HCT116 (cell line): ENCODE measurements around the gene ALMS1. TPM values are rescaled to one million over a fixed set of nuclear protein-coding genes. Genes with fewer than 3 reads are reported as not detected.

Source experiments
- ATAC-seq: fragments of 200-7000 bp; cut with Tn5 transposase; 2 replicates; pipeline ENCODE4 v1.9.1; 2020; ENCODE audit warnings: mild to moderate bottlenecking, moderate library complexity
- BruUV-seq: library from RNA; stranded (reverse); fragments of 400-500 nt; replicated peaks from 2 replicates; lab custom pipeline; 2021; lab: Mats Ljungman, UMichigan
- CTCF ChIA-PET: fragments of 300-600 bp; sonication (Branson Sonifier 250); formaldehyde crosslinking; loops from one replicate; lab custom pipeline; 2021; ENCODE audit warnings: antibody characterized with exemption; lab: Charles Lee
- POLR2A ChIA-PET: fragments of 300-600, 350-600 bp; sonication (Branson Sonifier 250); formaldehyde crosslinking; loops from one replicate; lab custom pipeline; 2021; ENCODE audit warnings: antibody characterized with exemption; lab: Charles Lee
- RAD21 ChIA-PET, 2 experiments: fragments of 300-600 bp; sonication (Branson Sonifier 250); formaldehyde crosslinking; loops; one replicate each; lab custom pipeline; 2023; ENCODE audit warnings: low total read pairs in 2 of 2; ENCODE audit not compliant: uncharacterized antibody in 2 of 2, unreplicated experiment in 2 of 2, low non-redundant PET in 1 of 2; lab: Charles Lee
- DNase-seq: peaks from one replicate; pipeline ENCODE4 v3.0.0-alpha.2; 2010; ENCODE audit warnings: low read depth, low spot score
- H2AFZ ChIP-seq: fragments of 200-600 bp; shearing (Covaris generic), sonication (generic); 2 replicates; pipeline ENCODE4 v1.6.1; 2017; ENCODE audit warnings: low read depth, mixed run types, mixed read lengths, antibody characterized with exemption, low read length; ENCODE audit not compliant: poor library complexity, severe bottlenecking
- H3K27ac ChIP-seq: 2 replicates; pipeline ENCODE4 v1.5.1; 2012; ENCODE audit warnings: low read depth, low read length
- H3K27me3 ChIP-seq: fragments of 200-600 bp; sonication (generic); 2 replicates; pipeline ENCODE4 v1.6.1; 2016; ENCODE audit warnings: mixed run types, low read length, mixed read lengths; ENCODE audit not compliant: insufficient read depth
- H3K36me3 ChIP-seq, 2 experiments: fragments of 200-500 bp in 1 of 2; fragments of 200-600 bp in 1 of 2; sonication (Bioruptor generic) in 1 of 2; sonication (generic) in 1 of 2; 2 replicates each; pipeline versions ENCODE4 v1.5.1 to v1.6.1; 2014 to 2016; ENCODE audit warnings: low read length in 2 of 2, inconsistent platforms in 1 of 2, mixed read lengths in 1 of 2, mixed run types in 1 of 2; ENCODE audit not compliant: insufficient read depth in 2 of 2, control insufficient read depth in 1 of 2
- H3K4me1 ChIP-seq, 2 experiments: fragments of 200-600 bp in 1 of 2; sonication (generic) in 1 of 2; 2 replicates each; pipeline versions ENCODE4 v1.5.1 to v1.6.1; 2012 to 2017; ENCODE audit warnings: low read length in 2 of 2, inconsistent platforms in 1 of 2, mild to moderate bottlenecking in 1 of 2, mixed read lengths in 1 of 2, mixed run types in 1 of 2, moderate library complexity in 1 of 2; ENCODE audit not compliant: insufficient read depth in 2 of 2, control insufficient read depth in 1 of 2
- H3K4me2 ChIP-seq: fragments of 200-600 bp; sonication (generic); 2 replicates; pipeline ENCODE4 v1.6.1; 2017; ENCODE audit warnings: mixed run types, low read length, mixed read lengths
- H3K4me3 ChIP-seq, 2 experiments: fragments of 200-600 bp in 1 of 2; sonication (generic) in 1 of 2; replicated peaks in 1 of 2; 2 replicates each; pipeline ENCODE4 v1.5.1; 2011 to 2016; ENCODE audit warnings: low read length in 2 of 2, control low read depth in 1 of 2, low read depth in 1 of 2, mild to moderate bottlenecking in 1 of 2, mixed read lengths in 1 of 2, mixed run types in 1 of 2
- H3K79me2 ChIP-seq: fragments of 200-600 bp; sonication (generic); 2 replicates; pipeline ENCODE4 v1.6.1; 2017; ENCODE audit warnings: mild to moderate bottlenecking, mixed run types, low read length, moderate library complexity, mixed read lengths; ENCODE audit not compliant: insufficient read depth
- H3K9ac ChIP-seq: fragments of 200-600 bp; sonication (generic); 2 replicates; pipeline ENCODE4 v1.6.1; 2016; ENCODE audit warnings: low read length, mixed read lengths
- H3K9me2 ChIP-seq: fragments of 200-600 bp; sonication (generic), shearing (Covaris generic); 2 replicates; pipeline ENCODE4 v1.6.1; 2017; ENCODE audit warnings: mixed run types, mild to moderate bottlenecking, moderate library complexity; ENCODE audit not compliant: insufficient read depth
- H3K9me3 ChIP-seq, 2 experiments: fragments of 200-500 bp in 1 of 2; fragments of 200-600 bp in 1 of 2; sonication (Bioruptor generic) in 1 of 2; sonication (generic) in 1 of 2; 2 replicates each; pipeline ENCODE4 v1.6.1; 2014 to 2017; ENCODE audit warnings: low read length in 2 of 2, mixed read lengths in 2 of 2, inconsistent platforms in 1 of 2, low read depth in 1 of 2, mild to moderate bottlenecking in 1 of 2, mixed run types in 1 of 2, moderate library complexity in 1 of 2; ENCODE audit not compliant: control insufficient read depth in 1 of 2, insufficient read depth in 1 of 2
- H4K20me1 ChIP-seq: fragments of 200-600 bp; sonication (generic), shearing (Covaris generic); 2 replicates; pipeline ENCODE4 v1.6.1; 2017; ENCODE audit warnings: mixed run types, mild to moderate bottlenecking, moderate library complexity; ENCODE audit not compliant: insufficient read depth
- CBX3 ChIP-seq: IDR thresholded peaks from 2 replicates; pipeline ENCODE4 v1.6.1; 2012; ENCODE audit warnings: low read depth
- CEBPB ChIP-seq: IDR thresholded peaks from 2 replicates; pipeline ENCODE4 v1.6.1; 2012; ENCODE audit warnings: low read depth
- CTCF ChIP-seq, 3 experiments: fragments of 200-600 bp in 1 of 3; sonication (generic) in 1 of 3; IDR thresholded peaks in 2 of 3; conservative IDR thresholded peaks in 1 of 3; 2 replicates each; pipeline ENCODE4 v1.5.1; 2012 to 2017; ENCODE audit warnings: low read depth in 2 of 3, low read length in 2 of 3, antibody characterized with exemption in 1 of 3, borderline replicate concordance in 1 of 3, control low read depth in 1 of 3, mild to moderate bottlenecking in 1 of 3, mixed read lengths in 1 of 3, mixed run types in 1 of 3, moderate library complexity in 1 of 3; ENCODE audit not compliant: insufficient read depth in 1 of 3
- EGR1 ChIP-seq: IDR thresholded peaks from 2 replicates; pipeline ENCODE4 v1.6.1; 2012; ENCODE audit warnings: low read depth
- EZH2 ChIP-seq: fragments of 200-600 bp; sonication (generic); IDR thresholded peaks from 2 replicates; pipeline ENCODE4 v1.6.1; 2017; ENCODE audit warnings: antibody characterized with exemption, mixed run types
- EZH2phosphoT487 ChIP-seq: fragments of 200-600 bp; IDR thresholded peaks from 2 replicates; pipeline ENCODE4 v1.6.1; 2018; ENCODE audit warnings: antibody characterized with exemption, borderline replicate concordance
- FOSL1 ChIP-seq: IDR thresholded peaks from 2 replicates; pipeline ENCODE4 v1.6.1; 2012; ENCODE audit warnings: low read depth
- MAX ChIP-seq: IDR thresholded peaks from 2 replicates; pipeline ENCODE4 v1.6.1; 2012
- POLR2A ChIP-seq: IDR thresholded peaks from 2 replicates; pipeline ENCODE4 v1.7.0; 2011; ENCODE audit warnings: borderline replicate concordance; ENCODE audit not compliant: insufficient read depth, insufficient read length; ENCODE audit errors: extremely low read depth
- POLR2AphosphoS5 ChIP-seq: IDR thresholded peaks from 2 replicates; pipeline ENCODE4 v1.6.1; 2011; ENCODE audit warnings: mild to moderate bottlenecking, low read depth, low read length, moderate library complexity
- RAD21 ChIP-seq: IDR thresholded peaks from 2 replicates; pipeline ENCODE4 v1.6.1; 2012; ENCODE audit warnings: low read depth, mild to moderate bottlenecking
- REST ChIP-seq: IDR thresholded peaks from 2 replicates; pipeline ENCODE4 v1.6.1; 2012; ENCODE audit warnings: low read depth
- SP1 ChIP-seq: IDR thresholded peaks from 2 replicates; pipeline ENCODE4 v1.6.1; 2012; ENCODE audit warnings: low read depth
- SRF ChIP-seq: IDR thresholded peaks from 2 replicates; pipeline ENCODE4 v1.6.1; 2012; ENCODE audit warnings: low read depth
- TCF7L2 ChIP-seq: IDR thresholded peaks from 2 replicates; pipeline ENCODE4 v1.7.0; 2011; ENCODE audit warnings: borderline replicate concordance, inconsistent platforms; ENCODE audit not compliant: insufficient read depth, insufficient read length; ENCODE audit errors: extremely low read depth
- YY1 ChIP-seq: IDR thresholded peaks from 2 replicates; pipeline ENCODE4 v1.6.1; 2011; ENCODE audit warnings: low read length, low read depth, moderate library complexity, mild to moderate bottlenecking; ENCODE audit not compliant: insufficient replicate concordance; ENCODE audit errors: extremely low read depth
- ZFX ChIP-seq: fragments of 450-650 bp; IDR thresholded peaks from 2 replicates; pipeline ENCODE4 v1.6.1; 2017
- ZNF274 ChIP-seq: fragments of 200-500 bp; sonication (Bioruptor generic); IDR thresholded peaks from 2 replicates; pipeline ENCODE4 v1.6.1; 2014; ENCODE audit warnings: mild to moderate bottlenecking, low read depth, low read length, inconsistent platforms
- intact Hi-C: fragments of 100-400 bp; cut with micrococcal nuclease; formaldehyde crosslinking; loops from 2 replicates; pipeline ENCODE4 v1.10.0; 2022
- total RNA-seq: library from RNA; stranded (reverse); gene quantifications from one replicate; pipeline ENCODE4 v1.2.1, GENCODE V29; 2021; ENCODE audit not compliant: unreplicated experiment

ALMS1 gene
- total RNA-seq, 1 experiment from 2014 or later = 20.5 TPM

- no peak overlapping the region for H3K4me3 ChIP-seq
- no peaks in the 10 kb centered on the region for H3K4me1 ChIP-seq
- DNase-seq (no peak), ATAC-seq (no peak)
- H3K27me3 ChIP-seq = no peaks in the 10 kb centered on the region
- H3K9ac ChIP-seq = no peak overlapping the region
- no peak overlapping the region for H3K27ac ChIP-seq
- CTCF ChIA-PET = no interaction called here
- no TSS peak for BruUV-seq
- intact Hi-C loops = no loop called here
- H3K9me2 ChIP-seq = no peaks in the 10 kb centered on the region
- POLR2A ChIA-PET = no interaction called here
- H2AFZ ChIP-seq = no peak overlapping the region
- peaks cover 20% of the 10 kb centered on the region for H3K79me2 ChIP-seq
- no peak for TF ChIP-seq CEBPB
- TF ChIP-seq YY1 = no peak
- TF ChIP-seq SP1 = no peak
- TF ChIP-seq MAX = no peak
- TF ChIP-seq ZNF274 = no peak
- no peak for TF ChIP-seq FOSL1
- no peak for TF ChIP-seq CBX3
- TF ChIP-seq TCF7L2 = no peak
- no peak for TF ChIP-seq REST
- no peak for TF ChIP-seq EGR1
- TF ChIP-seq EZH2 = no peak
- TF ChIP-seq CTCF (IDR thresholded peaks at IDR 0.05 in 2 of 3, conservative IDR thresholded peaks at IDR 0.05 in 1 of 3; ENCODE audit: borderline replicate concordance in 1 of 3, insufficient read depth in 1 of 3, low read depth in 2 of 3, low read length in 2 of 3) = no peak
- no peak for TF ChIP-seq POLR2A
- TF ChIP-seq RAD21 = no peak
- TF ChIP-seq SRF = no peak
- no peak for TF ChIP-seq POLR2AphosphoS5
- no peak for TF ChIP-seq EZH2phosphoT487
- no peak for TF ChIP-seq ZFX
- peaks cover 4 to 10% of the 10 kb centered on the region in 2 experiments; a peak in 2 of 4 replicates for H3K9me3 ChIP-seq
- H4K20me1 ChIP-seq = no peaks in the 10 kb centered on the region
- no peaks in the 10 kb centered on the region for H3K36me3 ChIP-seq
- RAD21 ChIA-PET = no interaction called here
- no peak overlapping the region for H3K4me2 ChIP-seq
Measured at GRCh38 chr2:73402386-73403103, 16.9 kb downstream of the ALMS1 start.
